Suprapubic skin (tissue), 3 donors: Measurements from ENCODE around the gene TRIM8.

Source experiments
- CTCF ChIP-seq, 2 donors: fragments of 200-600 bp in 1 of 2; fragments of 450-650 bp in 1 of 2; sonication (generic) in 1 of 2; IDR thresholded peaks; one replicate each; pipeline ENCODE4 v1.5.1; 2016 to 2019; ENCODE audit warnings: antibody characterized with exemption in 2 of 2, mild to moderate bottlenecking in 1 of 2, moderate library complexity in 1 of 2
- EP300 ChIP-seq: sonication (generic); formaldehyde crosslinking; IDR thresholded peaks from one replicate; pipeline ENCODE4 v1.6.1; 2017; ENCODE audit warnings: antibody characterized with exemption
- POLR2A ChIP-seq, 2 donors: fragments of 450-650 bp; IDR thresholded peaks; one replicate each; pipeline ENCODE4 v1.6.1; 2017; ENCODE audit warnings: antibody characterized with exemption in 2 of 2, mild to moderate bottlenecking in 2 of 2, moderate library complexity in 2 of 2

- TF ChIP-seq EP300, result no peak
- TF ChIP-seq CTCF (IDR thresholded peaks at IDR 0.05), result no peak
- no peak for TF ChIP-seq POLR2A (IDR thresholded peaks at IDR 0.05)
Observed at GRCh38 chr10:102657451-102657850, 13.2 kb downstream of the TRIM8 start.
